Measurements from ENCODE around the gene LUC7L2.
A peak's percentile ranks its signal among the peaks of the same experiment; 100 is the strongest.

LUC7L2 gene

DNA sequence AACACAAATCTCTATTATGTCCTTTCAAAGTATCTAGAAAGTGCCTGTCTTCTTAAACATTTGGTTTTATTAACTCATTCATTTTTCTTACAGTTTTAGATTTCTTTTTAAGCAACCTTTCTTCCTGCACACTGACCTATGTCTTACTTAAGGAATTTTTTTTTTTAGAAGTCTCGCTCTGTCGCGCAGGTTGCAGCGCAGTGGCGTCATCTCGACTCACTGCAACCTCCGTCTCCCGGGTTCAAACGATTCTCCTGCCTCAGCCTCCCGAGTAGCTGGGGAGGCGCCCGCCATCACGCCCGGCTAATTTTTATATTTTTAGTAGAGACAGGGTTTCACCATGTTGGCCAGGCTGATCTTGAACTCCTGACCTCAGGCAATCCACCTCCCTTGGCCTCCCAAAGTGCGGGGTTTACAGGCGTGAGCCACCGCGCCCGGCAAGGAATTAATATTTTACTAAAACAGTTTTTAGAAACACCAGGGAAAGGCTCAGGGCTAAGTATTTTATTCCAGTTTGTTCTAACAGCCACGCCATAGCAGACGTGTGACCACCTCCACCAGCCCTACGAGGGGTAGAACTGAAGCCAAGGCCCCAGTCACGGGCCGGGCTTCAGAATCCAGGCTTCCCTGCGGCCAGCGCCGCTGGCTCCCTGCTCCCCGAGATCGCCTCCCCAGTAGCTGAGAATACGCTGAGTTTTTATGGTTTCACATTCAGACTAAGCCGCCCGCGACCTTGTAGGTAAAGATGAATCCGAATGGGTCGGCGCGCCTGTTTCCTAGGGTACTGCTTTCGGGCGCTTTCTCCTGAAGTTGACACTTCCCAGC lies 941 bp upstream of the LUC7L2 start:
- Histone ChIP-seq H3K27me3 (no peaks in the 10 kb centered on the region), H3K4me1 (peaks cover 0 to 38% (median 20%) of the 10 kb centered on the region in 4 donors), H3K4me3 (peak overlapping the region; percentile 83 to 100), H3K27ac (peak overlapping the region; percentile 98 to 100), H3K36me3 (no peaks in the 10 kb centered on the region), H3K9me3 (no peaks in the 10 kb centered on the region)
- TF ChIP-seq, protein P1, sequence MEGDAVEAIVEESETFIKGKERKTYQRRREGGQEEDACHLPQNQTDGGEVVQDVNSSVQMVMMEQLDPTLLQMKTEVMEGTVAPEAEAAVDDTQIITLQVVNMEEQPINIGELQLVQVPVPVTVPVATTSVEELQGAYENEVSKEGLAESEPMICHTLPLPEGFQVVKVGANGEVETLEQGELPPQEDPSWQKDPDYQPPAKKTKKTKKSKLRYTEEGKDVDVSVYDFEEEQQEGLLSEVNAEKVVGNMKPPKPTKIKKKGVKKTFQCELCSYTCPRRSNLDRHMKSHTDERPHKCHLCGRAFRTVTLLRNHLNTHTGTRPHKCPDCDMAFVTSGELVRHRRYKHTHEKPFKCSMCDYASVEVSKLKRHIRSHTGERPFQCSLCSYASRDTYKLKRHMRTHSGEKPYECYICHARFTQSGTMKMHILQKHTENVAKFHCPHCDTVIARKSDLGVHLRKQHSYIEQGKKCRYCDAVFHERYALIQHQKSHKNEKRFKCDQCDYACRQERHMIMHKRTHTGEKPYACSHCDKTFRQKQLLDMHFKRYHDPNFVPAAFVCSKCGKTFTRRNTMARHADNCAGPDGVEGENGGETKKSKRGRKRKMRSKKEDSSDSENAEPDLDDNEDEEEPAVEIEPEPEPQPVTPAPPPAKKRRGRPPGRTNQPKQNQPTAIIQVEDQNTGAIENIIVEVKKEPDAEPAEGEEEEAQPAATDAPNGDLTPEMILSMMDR (IDR thresholded peaks at IDR 0.05), result no peak
- intact Hi-C loops (cut with DNase I; ENCODE audit: low total_unique reads), result loop anchor here (2.0 kb wide), 1 partner anchor 18 kb away; the partner anchor contains the start of gene FMC1
- DNase-seq, result no peak

DNA sequence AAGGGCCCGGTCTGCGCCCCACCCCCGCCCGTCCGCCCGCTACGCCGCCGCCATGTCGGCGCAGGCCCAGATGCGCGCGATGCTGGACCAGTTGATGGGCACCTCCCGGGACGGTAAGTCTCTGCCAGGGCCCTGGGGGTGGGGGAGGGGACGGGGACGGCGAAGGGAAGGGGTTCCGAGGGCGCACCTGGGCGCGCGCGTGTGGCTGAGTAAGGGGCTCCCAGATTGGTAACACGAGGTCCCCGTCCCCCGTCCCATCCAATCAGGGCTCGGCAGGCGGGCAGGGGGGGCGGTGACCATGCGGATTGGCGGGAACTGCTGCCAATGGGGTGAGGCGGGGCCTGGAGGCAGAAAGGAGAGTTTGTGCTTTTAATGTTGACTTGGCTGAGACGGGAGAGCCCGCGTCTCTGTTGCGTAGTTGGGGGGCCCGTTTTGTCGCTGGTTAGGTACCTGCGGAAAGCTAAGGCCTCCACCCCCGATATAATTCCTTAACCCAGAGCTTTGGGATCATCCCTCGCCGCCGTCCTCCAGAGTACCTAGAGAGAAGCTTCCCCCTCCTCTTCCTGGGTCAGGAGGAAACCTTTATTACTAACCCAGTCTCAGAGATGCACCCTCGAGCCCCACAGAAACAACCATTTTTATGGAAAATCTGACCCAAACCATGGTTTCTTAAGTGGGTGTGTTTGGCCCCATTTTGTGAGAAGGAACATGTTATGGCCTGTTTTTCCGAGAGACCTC lies 685 bp downstream of the LUC7L2 start:
- peak; percentile 98 to 99 for DNase-seq
- Histone ChIP-seq H3K36me3 (peaks cover 0 to 3% (median 0%) of the 10 kb centered on the region in 3 donors), H3K4me1 (peaks cover 0 to 53% (median 23%) of the 10 kb centered on the region in 4 donors), H3K4me3 (peak overlapping the region; percentile 83 to 100), H3K27me3 (no peaks in the 10 kb centered on the region), H3K9me3 (no peaks in the 10 kb centered on the region), H3K27ac (peak overlapping the region; percentile 98 to 100)
- TF ChIP-seq, protein P1 (IDR thresholded peaks at IDR 0.05), result no peak
- intact Hi-C loops (cut with DNase I; ENCODE audit: low total_unique reads), result loop anchor here (5.0 kb wide), 1 partner anchor 817 kb away; the partner anchor contains the start of gene KDM7A

DNA sequence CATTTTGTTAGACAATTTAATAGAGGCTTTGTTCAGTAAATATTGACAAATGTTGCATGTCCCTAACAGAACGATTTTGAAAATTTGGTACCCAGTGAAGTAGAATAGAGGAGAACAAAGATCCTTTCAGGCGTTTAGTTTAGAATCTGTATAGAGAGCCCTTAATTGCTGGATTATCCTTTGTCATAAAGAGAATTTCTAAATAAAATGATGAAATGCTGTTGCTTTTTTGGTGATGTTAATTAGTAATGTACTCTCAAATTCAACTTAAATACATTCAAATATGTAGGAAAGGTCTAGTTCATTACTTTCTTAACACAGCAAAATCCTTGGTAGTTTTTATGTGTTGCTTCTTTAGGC lies 1.2 kb downstream of the LUC7L2 start:
- DNase-seq, result no peak
- Histone ChIP-seq H3K4me3 (peak overlapping the region; percentile 83 to 100), H3K4me1 (peaks cover 0 to 57% (median 25%) of the 10 kb centered on the region in 4 donors), H3K27me3 (no peaks in the 10 kb centered on the region), H3K9me3 (no peaks in the 10 kb centered on the region), H3K27ac (peak overlapping the region; percentile 98 to 100), H3K36me3 (peaks cover 0 to 7% (median 0%) of the 10 kb centered on the region in 3 donors)
- TF ChIP-seq, protein P1 (IDR thresholded peaks at IDR 0.05), result no peak
- intact Hi-C loops (cut with DNase I; ENCODE audit: low total_unique reads), result loop anchor here (5.0 kb wide), 1 partner anchor 816 kb away; the partner anchor contains the start of gene KDM7A

DNA sequence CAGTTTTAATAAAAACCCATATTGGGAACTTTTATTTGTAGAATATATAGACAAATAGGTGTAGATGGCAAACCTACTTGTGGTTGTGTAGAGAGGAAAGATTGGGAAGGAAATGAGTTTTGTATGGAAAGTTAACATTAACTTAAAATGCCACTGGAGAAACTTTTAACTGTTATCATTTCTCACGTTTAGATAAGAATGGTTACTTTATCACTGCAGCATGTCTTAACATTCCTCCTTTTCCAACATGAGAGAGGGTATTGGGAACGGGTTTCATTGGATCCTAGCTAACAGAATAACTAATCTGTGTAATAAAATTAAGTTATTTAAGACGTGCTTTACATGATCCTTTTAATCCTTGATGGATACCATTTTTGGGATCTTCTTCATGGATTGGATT lies 1.8 kb downstream of the LUC7L2 start:
- TF ChIP-seq, protein P1 (IDR thresholded peaks at IDR 0.05), result no peak
- Histone ChIP-seq H3K27ac (peak overlapping the region; percentile 98 to 100), H3K36me3 (peaks cover 0 to 7% (median 0%) of the 10 kb centered on the region in 3 donors), H3K4me1 (peaks cover 0 to 57% (median 25%) of the 10 kb centered on the region in 4 donors), H3K9me3 (no peaks in the 10 kb centered on the region), H3K27me3 (no peaks in the 10 kb centered on the region), H3K4me3 (peak overlapping the region; percentile 83 to 100)
- intact Hi-C loops (cut with DNase I; ENCODE audit: low total_unique reads), result loop anchor here (5.0 kb wide), 1 partner anchor 816 kb away; the partner anchor contains the start of gene KDM7A
- no peak for DNase-seq

DNA sequence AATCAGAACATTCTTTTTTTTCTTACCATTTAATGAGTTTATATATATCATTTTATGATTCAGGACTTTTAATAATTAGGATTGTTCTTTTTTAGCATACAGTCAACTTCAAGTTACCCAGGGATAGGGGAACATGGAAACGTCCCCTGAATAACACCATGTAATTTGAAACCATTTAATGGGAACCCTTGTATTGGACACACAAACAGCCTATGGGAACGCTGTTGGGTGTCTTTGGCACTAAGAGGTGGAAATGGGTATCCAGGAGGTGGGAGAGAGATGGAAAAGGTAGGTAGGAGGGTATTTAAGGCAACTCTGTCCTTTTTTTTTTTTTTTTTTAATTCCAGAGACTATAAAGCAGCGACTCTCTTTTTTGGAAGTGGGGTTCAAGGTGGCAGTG lies 2.6 kb downstream of the LUC7L2 start:
- no peaks in the 10 kb centered on the region for H3K27me3 ChIP-seq
- TF ChIP-seq, protein P1 (IDR thresholded peaks at IDR 0.05), result no peak
- H3K36me3 ChIP-seq, result peaks cover 0 to 7% (median 0%) of the 10 kb centered on the region in 3 donors
- H3K27ac ChIP-seq, result no peak overlapping the region
- peaks cover 0 to 59% (median 25%) of the 10 kb centered on the region in 4 donors for H3K4me1 ChIP-seq
- no peak for DNase-seq
- intact Hi-C loops (cut with DNase I; ENCODE audit: low total_unique reads), result loop anchor here (5.0 kb wide), 1 partner anchor 815 kb away; the partner anchor contains the start of gene KDM7A
- no peaks in the 10 kb centered on the region for H3K9me3 ChIP-seq
- H3K4me3 ChIP-seq, result no peak overlapping the region
